HG03135 (cell line): ENCODE measurements around the gene RBBP8NL.

Experiments used
- ATAC-seq: cut with Tn5 transposase; IDR thresholded peaks from one replicate; pipeline ENCODE4 v1.9.1; 2021; ENCODE audit warnings: mild to moderate bottlenecking, moderate library complexity; ENCODE audit not compliant: unreplicated experiment

Gene RBBP8NL

DNA sequence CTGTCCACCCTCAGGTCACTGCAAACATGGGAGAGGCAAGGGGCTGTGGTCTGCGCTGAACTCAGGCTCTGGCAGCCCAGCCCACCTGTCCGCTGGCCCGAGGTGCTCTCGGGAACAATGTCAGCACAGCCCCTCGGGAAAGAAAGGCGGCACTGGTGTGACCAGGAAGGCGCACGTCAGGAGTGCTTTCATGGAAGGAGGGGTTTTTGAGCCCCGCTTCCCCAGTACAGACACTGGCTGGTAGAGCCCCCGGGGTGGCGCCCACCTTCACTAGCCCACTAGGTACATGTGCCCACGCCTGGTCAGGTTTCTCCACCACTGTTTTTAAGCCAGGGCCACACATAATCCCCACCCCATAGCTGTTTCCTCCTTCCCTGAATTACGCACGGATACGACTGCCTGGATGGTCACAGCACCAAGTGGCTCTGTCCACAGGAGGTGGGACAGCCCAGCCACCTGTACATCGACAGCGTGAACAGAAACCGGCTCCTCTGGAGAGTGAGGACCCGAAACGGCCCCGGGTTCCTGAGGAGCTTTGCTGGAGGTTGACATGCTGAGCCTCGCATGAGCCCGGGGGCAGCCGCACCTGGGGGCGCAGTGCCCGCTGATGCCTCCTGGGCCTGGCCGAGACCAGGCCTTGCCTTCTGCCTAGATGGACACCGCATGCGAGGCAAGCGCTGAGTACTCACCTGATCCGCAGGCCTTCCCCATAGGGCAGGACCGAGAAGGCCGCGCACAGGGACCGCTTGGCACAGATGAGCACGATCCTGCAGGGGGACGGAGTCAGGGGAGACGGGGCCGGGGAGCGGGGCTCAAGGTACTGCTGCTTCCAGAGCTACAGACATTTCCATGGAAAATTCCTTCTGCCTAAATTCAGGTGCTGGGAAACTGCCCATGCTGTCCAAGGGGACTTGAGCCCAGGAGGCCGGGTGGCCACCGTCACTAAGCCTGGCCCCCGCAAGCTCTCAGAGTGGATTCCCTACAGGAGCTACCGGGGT is 32.8 kb downstream of the RBBP8NL start:
- ATAC-seq, result no peak

DNA sequence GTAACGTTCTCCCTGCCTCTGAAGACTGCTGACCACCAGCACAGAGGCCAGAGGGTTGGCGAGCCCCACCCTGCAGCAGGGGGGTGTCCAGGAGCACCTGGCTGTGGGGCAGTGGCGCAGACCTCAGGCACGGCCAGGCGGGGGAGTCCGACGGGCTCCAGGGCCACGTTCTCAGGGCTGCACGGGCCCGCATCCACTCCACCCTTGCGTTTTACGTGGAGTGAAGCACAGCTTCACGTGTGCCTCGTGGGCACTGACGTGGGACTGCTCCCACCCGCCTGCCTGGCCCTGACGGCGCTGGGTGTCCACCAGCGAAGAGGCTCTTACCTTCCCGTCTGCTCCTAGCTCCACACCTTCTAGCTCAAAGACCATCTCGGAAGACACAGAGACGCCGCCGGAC is 33.5 kb downstream of the RBBP8NL start:
- ATAC-seq, result no peak

DNA sequence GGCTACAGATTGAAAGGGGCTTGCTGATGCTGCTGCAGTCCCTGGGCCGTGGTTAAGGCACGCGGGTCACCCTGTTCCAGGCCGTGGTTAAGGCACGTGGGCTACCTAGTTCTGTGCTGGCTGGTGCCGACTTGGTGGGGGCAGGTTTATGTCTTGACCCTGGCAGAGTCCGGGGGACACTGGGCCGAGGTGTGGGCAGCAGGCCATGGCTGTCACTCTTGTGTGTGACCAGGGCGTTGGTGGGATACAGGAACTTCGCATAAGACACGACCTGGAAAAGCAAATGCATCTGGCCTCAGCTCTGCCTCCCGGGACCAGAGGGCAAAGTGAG is 34.0 kb downstream of the RBBP8NL start:
- no peak for ATAC-seq

DNA sequence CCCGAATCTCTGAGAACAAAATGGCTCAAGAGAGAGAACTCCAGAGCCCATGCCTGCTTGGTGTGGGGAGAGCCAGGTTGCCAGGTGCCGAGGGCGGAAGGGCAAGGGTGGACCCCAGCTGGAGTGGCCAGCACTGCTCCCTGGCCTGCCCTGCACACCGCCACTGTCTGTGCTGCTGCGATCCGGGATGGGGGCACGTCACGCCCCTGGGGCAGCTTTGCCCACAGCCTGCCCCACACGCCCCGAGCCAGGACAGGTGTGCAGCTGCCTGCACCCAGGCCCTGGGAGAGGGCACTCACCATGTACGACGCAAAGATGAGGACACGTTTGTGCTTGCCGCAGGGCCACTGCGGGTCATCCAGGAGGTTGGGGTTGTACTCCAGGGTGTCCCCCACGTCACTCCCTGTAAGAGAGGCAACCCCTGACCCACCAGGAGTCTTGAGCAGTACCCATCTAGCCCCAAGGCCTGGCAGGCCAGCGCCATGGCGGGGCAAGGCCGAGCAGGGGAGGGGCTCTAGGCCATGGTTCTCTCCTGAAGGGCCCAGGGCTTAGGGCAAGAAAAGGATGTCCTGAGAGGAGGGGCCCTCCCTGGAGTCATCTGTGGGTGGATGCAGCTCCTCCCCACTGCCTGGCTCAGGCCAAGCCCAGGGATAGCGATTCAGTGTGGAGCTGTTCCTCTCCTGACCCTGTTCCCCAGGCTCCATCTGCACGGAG is 34.6 kb downstream of the RBBP8NL start:
- no peak for ATAC-seq

DNA sequence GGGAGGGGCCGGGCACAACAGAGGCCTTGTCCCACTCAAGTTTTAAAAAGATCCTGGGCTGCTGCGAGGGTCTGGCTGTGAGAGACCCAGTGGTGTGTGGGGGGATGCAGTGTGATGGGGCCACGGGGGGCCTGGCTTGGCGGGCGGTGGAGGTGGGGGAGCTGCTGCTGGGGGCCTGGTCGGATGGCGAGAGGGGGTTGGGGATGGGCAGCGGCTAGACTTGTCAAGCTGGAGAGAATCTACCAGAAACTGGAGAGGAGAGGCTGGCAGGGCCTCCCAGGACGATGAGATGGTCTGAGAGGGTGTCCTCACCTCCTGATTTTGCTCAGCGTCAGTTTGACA is 35.3 kb downstream of the RBBP8NL start:
- ATAC-seq, result no peak

DNA sequence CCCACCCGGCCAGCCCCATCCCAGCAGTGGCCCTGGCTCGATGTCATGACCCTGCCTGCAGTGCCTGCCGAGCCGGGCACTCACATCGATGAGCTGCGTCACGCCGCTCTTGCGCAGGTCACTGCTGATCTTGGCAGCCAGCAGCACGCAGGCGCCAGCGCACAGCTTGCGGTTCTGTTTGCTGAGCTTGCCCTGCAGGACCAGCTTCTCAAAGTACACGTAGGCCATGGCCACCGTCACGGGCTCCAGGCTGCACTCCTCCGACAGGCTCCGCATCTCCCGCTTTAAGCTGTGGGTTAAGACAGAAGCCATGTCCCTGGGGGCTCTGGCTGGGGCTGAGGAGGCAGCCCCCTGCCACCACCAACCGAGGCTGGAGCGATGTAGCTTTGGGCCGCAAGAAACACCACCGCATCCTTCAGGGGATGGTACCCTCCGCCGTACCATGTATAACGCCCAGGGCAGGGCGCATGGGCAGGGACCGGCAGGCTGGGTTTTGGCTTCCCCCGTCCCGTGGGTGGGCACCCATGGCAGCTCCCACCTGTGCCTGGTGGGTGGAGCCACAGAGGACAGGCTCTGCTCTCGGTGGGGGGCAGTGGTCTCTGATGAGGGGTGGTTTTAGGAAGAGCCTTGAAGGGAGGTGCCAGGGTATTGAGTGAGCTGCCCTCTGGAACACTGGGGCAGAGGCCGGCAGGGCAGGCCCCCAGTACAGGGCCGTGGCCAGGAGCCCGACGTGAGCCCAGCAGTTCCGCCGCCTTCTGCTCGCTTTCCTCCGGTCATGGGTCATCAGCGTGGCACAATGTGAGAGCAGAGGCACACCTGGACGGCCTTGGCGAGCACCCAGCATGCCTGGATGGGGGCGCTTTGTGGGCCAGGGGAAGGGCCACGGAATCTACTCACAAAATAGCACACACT is 35.9 kb downstream of the RBBP8NL start:
- no peak for ATAC-seq

DNA sequence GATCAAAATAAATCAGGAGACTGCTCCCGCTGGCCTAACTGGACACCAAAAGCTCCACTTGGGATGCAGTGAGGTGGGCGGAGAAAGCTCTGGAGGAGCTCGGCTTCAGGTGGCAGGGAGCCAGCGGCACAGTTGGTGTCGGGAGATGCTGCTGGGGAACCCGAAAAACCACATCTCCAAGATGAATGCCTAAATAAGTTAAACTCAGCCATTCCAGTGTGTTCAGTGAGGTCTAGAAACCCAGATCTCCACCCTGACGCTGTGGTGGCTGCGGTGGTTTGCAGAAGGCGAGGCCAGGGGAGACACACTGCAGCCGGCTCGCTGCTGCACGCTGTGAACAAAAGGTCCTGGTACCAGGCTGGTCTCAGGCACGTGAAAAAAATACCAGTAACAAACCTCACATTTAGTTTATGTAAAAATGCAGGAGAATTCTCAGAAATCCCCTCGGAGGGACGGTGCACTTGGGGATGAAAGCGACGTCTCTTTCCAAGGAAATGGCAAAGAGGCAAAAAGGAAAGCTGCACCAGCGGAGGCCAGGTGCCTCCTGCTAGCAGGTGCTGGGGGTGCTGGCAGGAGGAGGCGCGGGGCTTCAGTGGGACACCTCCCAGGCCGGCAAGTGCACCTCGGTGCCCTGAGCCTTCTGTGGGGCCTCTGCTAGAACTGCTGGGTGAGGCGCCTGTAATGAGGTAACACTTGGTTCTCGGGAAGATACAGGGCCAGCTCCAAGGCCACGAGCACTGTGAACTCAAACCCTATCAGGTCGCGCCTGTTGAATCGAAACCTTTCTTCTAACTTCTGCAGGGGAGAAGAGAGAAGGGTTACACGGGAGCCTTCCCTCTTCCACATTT is 36.8 kb downstream of the RBBP8NL start:
- ATAC-seq, result no peak

DNA sequence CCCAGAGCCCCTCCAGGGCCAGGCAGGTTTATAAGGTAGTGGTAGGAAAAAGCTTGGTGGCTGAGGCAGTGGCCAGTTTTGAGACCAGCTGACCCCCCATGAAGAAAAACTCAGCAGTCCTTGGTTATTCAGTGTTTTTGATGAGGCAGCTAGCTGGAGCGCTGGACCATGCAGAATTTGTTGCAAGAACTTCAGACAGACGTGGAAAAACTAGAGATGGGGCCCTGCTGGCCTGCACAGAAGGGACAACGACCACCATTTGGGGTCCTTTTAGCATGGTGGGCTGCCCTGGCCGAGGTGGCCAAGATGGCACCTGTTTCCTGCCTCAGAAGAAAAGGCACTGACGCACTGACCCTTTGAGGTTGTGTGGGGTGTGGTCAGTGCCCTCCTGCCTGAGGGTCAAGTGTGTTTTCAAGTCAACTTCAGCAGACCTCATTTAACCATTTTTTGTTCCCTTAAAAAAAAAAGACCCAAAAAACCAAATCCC is 37.7 kb downstream of the RBBP8NL start:
- ATAC-seq, result no peak

DNA sequence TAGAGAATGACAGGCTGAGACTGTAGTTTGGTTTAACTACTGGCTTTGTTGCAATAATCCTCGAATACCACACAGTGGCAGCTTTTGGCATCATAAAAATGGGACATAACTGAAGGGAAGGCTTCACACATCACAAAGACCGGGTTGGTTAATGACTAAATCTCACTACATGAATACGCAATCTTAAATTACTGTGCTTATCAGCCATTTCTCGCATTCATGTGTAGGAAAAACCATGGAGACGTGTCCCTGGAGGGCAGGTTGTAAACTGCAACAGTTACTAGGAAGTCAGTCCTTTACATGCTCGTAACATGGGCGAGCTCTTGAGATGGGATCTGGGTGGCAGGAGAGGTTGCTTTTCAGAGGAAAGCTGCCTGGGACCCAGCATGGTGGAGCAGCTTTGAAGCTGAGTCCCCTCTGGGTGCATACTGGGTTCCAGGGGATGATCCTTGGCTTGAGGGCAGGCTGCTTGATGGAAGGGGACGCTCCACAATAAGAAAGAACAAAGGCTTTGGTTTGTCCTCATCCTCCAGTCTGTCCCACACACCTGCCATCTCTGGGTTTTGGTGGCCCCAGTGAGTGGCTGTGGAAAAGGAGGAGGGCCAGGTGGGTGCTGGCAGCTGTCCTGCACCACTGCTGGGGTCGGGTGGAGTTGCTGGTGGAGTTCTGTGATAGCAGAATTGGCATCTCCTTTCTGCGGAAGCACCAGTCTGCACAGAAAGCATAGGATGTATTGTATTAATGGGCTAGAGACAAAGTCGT is 38.3 kb downstream of the RBBP8NL start:
- no peak for ATAC-seq

DNA sequence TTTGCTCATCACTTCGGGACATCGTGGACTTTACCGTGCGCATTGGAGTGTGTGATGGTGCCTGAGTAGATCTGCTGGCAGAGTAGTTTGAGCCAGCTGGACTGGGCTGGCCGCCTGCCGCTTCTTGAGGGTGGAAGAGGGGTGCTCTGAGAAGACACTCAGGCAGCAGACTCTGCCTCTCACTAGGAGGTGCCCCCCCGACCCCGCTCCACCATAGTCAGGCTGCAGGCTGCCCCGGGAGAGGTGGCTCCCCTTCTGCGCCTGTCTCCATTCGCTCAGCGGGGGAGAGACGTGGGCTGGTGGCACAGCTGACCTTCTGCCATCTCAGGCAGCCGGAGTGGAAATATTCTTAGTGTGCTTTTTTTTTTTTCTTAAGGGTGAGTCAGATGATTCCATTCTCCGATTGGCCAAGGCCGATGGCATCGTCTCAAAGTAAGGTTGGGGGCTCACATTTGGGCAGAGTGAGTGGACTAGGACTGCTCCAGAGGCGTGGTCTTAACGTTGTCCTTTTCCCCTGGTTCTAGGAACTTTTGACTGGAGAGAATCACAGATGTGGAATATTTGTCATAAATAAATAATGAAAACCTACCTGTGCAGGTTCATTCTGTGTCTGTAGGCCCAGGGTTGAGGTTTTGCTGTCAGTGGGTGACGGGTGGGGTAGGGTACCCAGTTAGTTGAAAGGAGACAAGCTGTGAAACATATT is 39.3 kb downstream of the RBBP8NL start:
- no peak for ATAC-seq

DNA sequence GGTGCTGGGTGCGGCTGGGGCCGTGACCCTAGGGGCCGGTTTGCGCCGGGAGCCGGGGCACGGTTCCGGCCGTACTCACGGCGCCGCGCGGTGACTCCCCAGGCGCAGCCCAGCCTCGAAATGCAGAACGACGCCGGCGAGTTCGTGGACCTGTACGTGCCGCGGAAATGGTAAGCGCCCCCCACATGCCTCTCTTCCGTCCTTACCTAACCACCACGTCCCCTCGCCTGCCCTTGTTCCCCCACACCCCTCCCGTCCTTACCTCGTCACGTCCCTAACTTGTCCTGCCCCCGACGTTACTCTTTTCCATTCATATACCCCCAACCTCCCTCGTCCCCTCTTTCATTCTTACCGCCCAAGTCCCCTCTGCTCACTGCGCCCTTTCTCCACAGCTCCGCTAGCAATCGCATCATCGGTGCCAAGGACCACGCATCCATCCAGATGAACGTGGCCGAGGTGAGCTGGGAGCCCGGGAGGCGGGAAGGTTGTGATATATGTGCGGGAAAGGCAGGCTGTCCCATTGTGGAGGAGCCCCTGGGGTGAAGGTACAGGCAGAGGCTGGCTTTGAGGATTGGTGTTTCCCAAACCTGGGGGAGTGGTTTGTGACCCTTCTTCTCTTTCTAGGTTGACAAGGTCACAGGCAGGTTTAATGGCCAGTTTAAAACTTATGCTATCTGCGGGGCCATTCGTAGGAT is 40.0 kb downstream of the RBBP8NL start:
- ATAC-seq, result peak; percentile 3

DNA sequence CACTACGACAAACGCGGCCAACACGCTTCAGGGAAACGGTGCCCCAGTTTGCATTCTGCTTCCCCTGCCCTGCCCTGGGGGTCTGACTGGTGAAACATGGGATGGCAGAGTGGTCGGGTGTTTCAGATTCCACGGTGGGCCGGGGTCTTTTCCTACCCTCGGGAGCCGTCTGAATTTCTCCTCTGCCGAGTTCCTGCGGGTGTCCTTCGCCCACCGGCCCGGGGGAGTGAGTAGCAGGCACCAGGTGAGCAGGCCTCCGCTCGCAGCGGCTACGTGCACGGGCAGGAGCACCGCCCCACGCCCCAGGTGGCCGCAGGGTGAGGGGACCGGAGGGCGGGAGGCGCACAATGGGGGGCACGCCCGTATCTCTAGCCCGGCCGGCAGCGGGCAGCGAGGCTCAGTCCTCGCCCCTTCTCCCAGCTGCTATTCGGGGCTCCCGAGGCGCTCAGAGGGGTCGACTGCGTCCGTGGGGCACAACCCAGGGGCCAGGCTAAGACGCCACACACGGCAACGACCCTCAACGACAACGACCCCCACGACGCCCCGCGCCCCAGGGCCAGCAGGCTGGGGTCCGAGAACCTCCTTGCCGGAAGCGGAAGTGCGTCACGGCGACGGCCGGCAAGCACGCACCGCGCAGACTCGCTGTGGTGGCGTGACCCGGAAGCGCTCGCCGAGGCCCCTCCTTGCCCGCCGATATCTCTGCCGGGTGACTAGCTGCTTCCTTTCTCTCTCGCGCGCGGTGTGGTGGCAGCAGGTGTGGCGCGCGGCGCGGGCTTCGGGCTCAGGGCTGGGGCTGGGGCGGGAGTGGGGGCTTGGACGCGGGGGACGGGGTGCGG is 40.7 kb downstream of the RBBP8NL start, which contains the start of gene RPS21:
Gene RPS21 (plus strand): TSS at position 721 of the 836 bp plus-strand sequence. CDS start 236 bp downstream, outside the sequence.
- ATAC-seq, result peak; percentile 61

DNA sequence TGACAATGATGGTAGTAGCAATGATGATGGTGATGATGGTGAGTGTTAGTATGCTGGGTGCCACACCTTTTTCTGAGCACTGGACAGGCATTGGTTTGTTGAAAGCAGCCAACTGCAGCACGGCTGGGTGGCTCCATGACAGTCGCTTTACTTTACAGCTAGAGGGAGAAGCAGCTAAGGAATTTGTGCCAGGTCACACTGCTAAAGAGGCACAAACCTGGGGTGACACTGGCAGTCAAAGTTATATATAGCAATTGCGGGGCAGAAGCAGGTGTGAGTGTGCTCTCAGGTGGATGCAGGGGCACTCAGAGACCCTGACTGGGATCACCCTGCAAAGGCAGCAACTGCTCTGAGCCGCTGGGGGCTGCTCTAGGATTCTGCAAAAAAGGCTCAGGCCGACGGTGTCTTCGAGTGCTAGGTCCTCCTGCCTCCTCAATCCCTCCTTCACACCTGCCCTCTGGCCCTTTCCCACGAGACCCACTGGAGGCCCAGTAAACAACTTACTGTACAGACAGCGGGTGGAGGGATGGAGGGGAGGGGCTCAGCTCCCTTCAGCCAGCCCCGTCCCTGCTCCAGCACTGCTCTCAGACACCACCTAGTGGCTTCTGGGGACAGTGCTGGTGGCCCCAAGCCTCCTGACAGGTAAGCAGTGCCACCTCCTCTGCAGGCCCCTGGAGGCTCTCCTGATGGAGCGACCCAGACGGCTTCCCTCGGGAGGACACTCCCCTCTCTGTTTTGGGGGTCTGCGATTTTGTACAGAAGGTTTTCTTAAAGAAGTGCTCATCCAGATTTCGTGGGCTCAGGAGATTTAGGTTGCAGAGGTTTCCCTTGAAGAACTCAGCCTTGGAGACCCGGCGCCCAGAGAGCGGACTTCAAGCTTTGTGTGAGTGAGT is 44.8 kb downstream of the RBBP8NL start:
- ATAC-seq, result peak; percentile 56

DNA sequence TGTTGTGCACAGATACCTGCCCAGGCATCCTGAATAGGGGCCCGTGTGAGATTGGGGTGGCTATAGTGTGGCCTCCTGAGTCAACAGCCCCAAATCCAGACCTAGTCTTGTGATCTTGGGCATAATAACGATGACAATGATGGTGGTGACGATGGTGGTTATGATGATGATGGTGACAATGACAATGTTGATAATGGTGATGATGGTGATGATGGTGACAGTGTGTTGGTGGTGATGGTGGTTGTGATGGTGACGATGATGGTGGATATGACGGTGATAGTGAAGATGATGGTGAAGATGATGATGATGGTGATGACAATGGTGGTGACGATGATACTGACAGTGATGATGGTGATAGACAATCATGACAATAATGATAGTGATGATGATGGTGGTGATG is 45.5 kb downstream of the RBBP8NL start:
- ATAC-seq, result no peak

DNA sequence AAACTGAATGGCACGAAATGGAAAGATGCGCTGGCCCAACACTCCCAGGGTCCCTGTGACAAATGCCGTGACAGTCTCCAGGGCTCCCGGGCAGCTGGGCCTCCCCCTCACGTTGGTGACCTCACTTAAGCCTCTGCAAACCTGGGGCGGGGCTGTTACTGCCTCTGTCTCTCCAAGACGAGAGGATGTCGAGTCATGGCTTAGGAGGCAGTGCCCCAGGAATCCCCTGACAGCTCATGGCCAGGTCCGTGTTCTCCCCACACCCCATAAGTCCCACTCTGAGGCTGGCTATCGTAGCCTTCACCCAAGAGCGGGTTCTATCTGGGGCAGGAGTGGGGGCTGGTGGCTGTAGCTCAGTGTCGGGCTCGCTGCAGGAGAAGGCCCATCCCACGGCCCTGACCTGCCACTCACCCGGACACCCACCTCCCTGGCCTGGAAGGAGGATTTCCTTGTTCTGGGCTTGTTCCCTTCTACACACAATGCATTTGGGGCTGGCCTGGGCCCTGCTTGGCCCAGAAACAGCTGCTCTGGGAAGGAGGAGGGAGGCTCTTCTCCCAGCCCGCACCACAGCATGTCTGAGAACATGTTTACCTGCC is 46.0 kb downstream of the RBBP8NL start:
- no peak for ATAC-seq

DNA sequence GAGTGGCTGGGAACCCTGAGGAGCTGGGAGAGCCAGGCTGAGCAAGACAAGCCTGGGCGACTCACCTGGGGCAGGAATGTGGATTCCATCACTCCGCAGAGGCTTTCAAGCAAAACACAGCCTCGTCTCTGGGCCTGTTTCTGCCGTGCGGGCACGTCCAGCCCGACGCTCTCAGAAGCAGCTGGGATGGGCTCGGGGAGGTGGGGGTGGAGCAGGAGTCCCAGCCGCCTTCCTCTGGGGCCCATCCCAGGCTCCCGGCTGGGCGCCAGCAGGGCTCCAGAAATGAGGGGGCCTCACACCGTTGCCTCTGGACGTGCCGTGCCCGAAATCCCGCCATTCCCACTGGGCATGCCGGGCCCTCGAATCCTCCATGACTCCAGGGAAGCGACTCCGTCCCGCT is 49.1 kb downstream of the RBBP8NL start:
- no peak for ATAC-seq
